Measurements from ENCODE around the gene PHOX2A.
"Not testable (repeated sequence)": the region's sequence is repeated elsewhere in the genome, so short reads cannot be mapped to it uniquely, and the experiment has no call there.

Gene PHOX2A

GRCh38 chr11:72244060-72244360 is at the start of gene PHOX2A:
TSS of gene PHOX2A (minus strand) at chr11:72244176. CDS start at chr11:72244004, 172 bp downstream.
- no peak for DNase-seq (ENCODE audit: low spot score)

DNA sequence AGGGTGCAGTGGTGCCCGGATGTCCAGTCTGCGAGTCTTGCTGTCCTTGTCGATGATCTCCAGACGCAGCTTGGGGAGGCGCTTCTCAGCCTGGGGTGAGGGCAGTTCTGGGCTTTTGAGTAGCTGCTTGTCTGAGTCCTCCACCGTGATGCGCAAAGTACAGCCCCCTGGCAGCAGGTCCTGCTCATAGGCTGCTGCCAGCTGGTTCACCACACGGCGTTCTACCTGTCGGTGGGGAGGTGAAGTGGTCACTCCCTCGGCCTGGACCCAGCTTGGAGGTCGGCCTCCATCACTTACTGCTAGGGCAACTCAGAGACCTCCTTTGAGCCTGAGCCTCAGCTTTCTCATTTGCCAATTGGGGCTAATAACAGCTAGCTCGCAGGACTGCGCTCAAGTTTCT is 49.4 kb upstream of the PHOX2A start:
- no peak for DNase-seq (ENCODE audit: low spot score)

DNA sequence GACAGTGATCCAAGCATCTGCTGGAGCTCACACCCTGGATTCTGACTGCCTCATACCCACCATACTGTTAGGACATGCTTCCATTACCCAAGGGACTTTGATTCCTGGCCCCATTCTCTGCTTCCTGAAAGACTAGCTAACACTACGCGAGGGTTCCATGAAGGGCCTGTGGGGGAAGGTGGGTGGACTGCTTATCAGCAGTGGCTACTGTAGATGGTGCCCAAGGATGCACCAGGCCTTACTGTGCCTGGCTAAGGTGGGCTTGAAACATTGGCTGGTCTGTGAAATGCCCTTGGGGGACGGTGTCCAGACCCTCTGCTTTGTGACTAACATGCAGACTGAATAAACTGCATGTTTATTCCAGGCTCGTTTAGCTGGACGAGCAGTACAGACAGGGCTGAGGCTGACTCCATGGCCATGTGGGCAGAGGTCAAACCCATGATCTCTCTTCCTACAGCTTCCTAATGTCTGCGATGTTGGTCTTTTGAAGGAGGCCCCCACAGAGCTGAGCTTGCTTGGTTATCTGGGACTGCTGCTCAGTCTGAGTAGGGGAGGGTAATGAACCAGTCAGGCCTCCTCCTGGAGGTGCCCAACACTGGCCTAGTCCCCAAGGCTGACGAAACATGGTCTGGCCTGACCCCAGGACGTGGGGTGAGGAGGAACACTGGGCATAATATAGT is 48.3 kb upstream of the PHOX2A start:
- no peak for DNase-seq (ENCODE audit: low spot score)

- DNase-seq (ENCODE audit: low spot score), result not testable (repeated sequence)
Measured at GRCh38 chr11:72290741-72291140, 46.8 kb upstream of the PHOX2A start.

GRCh38 chr11:72287293-72287692 is 43.3 kb upstream of the PHOX2A start:
- no peak for DNase-seq (ENCODE audit: low spot score)

GRCh38 chr11:72283947-72284346 is 40.0 kb upstream of the PHOX2A start:
- DNase-seq (ENCODE audit: low spot score), result no peak

DNA sequence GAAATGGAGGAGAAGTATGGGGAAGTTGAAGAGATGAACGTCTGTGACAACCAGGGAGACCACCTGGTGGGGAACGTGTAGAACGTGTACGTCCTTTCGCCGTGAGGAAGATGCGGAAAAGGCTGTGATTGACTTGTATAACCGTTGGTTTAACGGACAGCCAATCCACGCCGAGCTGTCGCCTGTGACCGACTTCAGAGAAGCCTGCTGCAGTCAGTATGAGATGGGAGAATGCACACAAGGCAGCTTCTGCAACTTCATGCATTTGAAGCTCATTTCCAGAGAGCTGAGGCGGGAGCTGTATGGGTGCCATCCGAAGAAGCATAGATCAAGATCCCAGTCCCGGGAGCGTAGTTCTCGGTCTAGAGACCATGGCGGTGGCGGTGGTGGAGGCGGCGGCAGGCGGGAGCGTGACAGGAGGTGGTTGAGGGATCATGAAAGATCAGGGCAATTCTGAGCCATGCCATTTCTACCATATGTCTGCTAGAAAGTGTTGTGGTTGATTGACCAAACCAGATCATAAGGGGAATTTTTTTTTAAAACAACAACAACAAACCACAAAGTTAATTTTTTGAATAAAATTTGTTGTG is 36.8 kb upstream of the PHOX2A start:
- no peak for DNase-seq (ENCODE audit: low spot score)

DNA sequence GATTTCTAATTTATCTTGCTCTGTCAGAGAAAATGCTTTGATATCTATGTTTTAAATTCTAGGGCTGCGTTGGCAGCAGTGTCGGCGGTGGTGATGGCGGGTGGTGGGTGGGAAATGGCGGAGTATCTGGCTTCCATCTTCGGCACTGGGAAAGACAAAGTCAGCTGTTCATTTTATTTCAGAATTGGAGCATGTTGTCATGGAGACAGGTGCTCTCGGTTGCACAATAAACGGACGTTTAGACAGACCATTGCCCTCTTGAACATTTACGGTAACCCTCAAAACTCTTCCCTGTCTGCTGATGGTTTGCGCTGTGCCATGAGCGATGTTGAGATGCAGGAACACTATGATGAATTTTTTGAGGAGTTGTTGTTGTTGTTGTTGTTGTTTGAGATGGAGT is 36.1 kb upstream of the PHOX2A start:
- DNase-seq (ENCODE audit: low spot score), result no peak

GRCh38 chr11:72278905-72279304 is 34.9 kb upstream of the PHOX2A start:
- no peak for DNase-seq (ENCODE audit: low spot score)

GRCh38 chr11:72274435-72274834 is 30.5 kb upstream of the PHOX2A start:
- no peak for DNase-seq (ENCODE audit: low spot score)

- DNase-seq (ENCODE audit: low spot score), result no peak
Measured at GRCh38 chr11:72271980-72272379, 28.0 kb upstream of the PHOX2A start.

DNA sequence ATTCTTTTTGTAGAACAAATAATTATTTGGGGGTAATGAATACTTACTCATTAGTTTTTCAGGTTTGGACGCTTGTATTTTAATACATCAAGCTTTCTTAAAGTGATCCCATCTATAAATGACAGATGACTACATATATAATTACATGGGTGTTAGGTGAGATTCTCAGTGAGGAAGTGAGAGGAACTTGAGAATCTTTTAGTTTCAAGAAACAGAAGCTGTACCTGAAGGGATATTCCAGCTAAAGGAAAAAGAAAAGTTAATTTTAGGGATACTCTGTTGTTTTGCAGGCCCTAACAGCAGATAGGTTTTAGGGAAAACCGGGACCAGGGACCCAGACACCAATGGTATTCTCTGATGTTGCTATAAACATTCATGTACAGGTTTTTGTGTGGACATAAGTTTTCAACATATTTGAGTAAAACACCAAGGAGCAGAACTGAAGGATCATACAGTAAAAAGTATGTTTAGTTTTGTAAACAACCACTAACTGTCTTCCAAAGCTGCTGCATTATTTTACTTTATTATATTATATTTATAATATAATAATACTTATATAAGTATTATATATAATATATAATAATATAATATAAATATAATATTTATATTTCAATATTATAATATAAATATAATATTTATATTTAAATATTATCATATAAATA is 24.1 kb upstream of the PHOX2A start:
- no peak for DNase-seq (ENCODE audit: low spot score)

GRCh38 chr11:72266960-72267359 is 23.0 kb upstream of the PHOX2A start:
- not testable (repeated sequence) for DNase-seq (ENCODE audit: low spot score)

DNA sequence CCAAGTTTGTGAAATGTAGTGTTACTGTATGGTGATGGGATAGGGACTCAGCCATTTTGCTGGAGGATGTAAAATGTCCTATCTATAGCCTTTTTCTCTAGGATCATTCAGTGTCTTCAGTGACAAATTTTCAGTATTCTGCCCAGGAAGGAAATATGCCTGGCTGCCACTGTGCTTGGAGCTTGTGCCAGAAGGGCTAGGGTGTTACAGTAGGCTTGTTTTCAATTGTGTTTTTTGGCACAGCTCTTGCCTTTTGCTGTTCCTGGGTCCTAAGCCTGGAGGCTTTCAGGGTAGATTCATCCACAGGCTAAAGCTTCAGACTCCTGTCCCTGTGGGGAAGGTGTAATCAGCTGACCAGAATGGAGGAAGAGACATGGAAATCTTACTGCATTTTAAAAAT is 22.0 kb upstream of the PHOX2A start:
- no peak for DNase-seq (ENCODE audit: low spot score)

- no peak for DNase-seq (ENCODE audit: low spot score)
Measured at GRCh38 chr11:72263361-72263760, 19.4 kb upstream of the PHOX2A start.

GRCh38 chr11:72260574-72260973 is 16.6 kb upstream of the PHOX2A start:
- DNase-seq (ENCODE audit: low spot score), result no peak

- DNase-seq (ENCODE audit: low spot score), result no peak
Measured at GRCh38 chr11:72259490-72259889, 15.5 kb upstream of the PHOX2A start.

DNA sequence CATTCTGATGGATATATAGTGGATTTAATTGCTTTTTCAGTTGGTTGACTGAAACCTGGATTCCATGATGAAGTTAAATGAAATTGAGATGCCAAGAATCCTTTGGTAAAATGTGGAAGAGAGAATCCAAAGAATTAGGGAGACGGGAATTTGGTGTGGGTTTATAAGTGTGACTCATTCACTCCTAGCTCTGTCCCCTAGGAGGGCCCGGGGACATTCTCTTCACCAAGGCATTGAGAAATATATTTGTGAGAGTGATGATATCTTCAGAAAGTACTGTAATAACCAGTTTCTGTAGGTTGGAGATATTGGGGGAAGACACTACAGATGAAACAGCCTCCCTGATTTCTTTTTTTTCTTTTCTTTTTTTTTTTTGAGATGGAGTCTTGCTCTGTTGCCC is 13.6 kb upstream of the PHOX2A start:
- DNase-seq (ENCODE audit: low spot score), result no peak

DNA sequence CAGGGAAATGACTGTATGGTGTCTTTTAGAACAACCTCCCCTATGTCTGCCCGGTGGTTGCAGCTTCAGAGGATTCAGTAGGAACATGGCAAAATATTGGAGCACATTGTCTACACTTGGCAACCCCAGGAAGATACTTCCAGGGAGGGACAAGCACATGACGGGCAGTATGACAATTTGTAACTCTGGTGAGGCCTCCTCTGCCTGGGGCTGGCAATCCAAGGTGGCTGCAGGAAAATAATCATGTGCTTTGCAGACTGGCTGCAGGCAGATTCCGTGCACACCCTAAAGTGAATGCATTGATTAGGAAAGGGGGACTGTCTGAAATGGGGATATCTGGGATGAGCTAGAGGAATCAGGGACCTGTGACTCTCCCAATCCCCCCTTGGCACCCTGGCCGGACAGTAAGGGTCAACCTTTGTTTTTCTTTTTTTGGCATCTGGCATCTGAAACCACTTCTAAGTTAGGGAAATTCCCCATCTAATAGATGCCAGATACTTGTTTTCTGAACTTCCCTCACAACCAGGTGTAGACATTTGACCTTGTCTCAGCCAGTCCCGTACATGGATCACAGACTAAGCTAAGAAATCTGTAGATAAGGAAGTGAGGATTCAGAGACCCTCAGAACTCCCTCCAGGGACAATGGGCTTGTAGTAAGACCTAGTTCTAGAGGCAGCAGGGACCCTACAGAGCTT is 10.5 kb upstream of the PHOX2A start:
- no peak for DNase-seq (ENCODE audit: low spot score)

GRCh38 chr11:72253392-72253791 is 9.4 kb upstream of the PHOX2A start:
- DNase-seq (ENCODE audit: low spot score), result no peak

GRCh38 chr11:72251614-72252013 is 7.6 kb upstream of the PHOX2A start:
- no peak for DNase-seq (ENCODE audit: low spot score)

GRCh38 chr11:72250661-72251464 is 6.9 kb upstream of the PHOX2A start:
- DNase-seq (ENCODE audit: low spot score), result no peak

All from pons (tissue), 1 donor.